Fibroblast of skin of left quadriceps (primary cell): Measurements from ENCODE around the gene INPPL1.
"Not testable (repeated sequence)": the region's sequence is repeated elsewhere in the genome, so short reads cannot be mapped to it uniquely, and the experiment has no call there.

ENCODE experiments used
- DNase-seq, 2 experiments: peaks; one replicate each; pipeline ENCODE4 v3.0.0-alpha.2; 2013; ENCODE audit warnings: low read depth in 2 of 2

Gene INPPL1

GRCh38 chr11:72244361-72245262, 20.0 kb downstream of the INPPL1 start:
- DNase-seq = no peak

DNA sequence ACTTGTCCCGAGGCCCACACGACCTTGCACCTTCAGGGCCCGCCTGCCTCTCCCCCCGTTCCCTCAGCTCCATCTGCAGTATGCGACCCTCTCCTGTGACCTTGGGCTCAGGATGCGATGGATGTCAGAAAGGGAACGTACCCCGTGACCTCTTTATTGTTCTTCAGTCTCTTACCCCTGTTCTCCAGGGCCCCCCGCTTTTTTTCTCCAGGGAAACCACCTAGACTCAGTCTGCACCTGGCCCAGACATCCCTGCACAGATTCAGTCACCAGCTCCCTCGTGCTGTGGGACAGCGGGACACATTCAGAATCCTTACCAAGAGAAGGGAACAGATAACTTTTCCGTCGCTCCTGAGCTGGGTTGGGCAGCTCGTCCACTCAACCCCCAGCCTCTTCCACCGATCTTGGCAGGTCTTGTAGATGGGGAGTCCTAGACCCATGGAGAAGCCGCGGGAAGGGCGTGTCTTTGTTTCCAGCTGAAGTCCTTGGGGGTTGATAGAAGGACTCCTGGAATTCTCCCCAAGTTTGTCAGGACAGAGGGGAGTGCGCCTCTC, 20.8 kb downstream of the INPPL1 start:
- DNase-seq = no peak

DNA sequence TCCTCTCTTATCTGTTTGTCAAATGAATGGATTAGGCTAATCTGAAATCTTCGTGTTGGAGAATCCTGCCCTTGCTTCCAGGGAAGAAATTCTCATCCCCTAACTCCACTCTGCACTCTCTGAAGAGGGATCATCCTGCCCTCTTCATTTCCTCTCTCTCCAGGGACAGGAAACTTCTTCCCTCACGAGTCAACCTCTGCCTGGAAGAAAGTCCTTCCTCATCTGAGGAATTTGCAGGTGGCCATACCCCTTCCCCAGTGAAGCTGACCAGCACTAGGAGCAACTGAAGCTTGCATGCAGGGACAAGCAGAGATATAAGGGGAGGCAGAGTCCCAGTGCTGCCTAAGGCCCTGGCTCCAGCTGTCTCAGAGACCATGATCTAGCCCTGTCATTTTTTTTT, 23.0 kb downstream of the INPPL1 start:
- no peak for DNase-seq

DNA sequence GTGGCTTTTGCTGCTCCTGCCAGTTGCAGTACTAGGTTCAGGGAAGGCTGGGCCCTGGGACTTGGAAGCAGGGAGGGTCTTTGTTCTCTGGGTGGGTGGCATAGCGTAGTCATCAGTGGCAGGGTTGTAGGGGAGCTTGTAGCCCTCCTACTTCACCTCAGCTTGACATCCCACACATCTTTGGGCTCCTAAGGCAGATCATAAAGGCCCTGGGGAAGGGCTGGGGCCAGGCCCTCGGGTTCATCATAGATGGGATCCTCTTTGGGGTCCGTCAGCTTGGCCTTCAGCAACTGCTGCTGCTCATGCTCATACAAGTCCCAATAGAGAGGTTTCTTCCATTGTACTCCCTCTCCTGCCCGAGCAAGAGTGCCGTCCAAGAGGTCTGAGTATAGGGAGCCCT, 25.4 kb downstream of the INPPL1 start:
- DNase-seq = no peak

DNA sequence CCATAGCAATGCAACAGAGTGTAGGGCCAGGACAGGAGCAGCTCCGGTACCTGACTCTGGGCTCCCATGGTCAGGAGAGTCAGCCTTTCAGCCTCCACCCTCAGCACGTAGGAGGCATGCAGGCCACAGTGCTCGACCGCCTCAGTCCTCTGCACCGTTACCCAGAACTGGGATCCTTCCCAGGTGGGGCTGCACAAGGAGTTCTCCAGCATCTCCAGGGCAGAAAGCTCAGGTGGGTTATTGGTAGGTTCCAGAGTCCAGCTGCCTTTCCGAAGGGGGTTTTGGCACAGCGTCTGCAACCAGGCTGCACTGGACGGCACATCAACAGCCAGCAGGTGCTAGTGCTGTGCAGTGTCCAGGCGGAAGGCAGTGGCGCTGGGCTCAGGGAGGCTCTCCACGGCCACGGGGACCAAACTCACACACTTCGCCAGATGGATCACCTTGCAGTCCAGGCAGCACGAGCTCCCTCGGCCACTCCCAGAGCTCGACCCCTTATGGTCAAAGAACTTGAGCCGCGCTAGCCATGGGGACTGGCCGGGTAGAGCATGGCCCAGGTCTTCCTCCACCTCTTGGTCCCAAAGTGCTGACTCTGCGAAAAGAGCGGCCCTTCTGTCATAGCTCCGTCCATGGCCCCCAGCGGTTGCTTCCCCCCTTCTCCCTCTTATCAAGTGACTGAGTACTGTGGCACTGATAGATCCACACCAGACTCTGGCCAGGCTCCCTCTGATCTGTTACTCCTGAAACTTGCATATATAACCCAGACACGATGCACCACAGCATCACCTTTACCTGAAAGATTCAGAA, 26.3 kb downstream of the INPPL1 start:
- DNase-seq = no peak

GRCh38 chr11:72251614-72252013, 27.0 kb downstream of the INPPL1 start:
- no peak for DNase-seq

DNA sequence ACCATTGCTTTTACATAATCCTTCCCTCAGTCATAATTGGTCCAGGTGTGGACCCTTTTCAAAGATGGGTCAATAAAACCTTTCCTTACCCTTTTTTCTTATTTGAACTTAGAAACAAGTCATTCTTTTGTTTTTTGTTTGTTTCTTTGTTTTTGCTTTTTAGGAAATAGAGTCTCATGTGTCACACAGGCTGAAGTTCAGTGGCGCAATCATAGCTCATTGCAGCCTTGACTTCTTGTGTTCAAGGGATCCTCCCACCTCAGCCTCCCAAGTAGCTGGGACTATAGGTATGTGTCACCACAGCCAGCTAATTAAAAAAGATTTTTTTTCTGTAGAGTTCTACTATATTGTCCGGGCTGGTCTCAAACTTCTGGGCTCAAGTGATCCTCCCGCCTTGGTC, 28.8 kb downstream of the INPPL1 start:
- DNase-seq = no peak

GRCh38 chr11:72254299-72254993, 29.9 kb downstream of the INPPL1 start:
- DNase-seq = no peak

GRCh38 chr11:72257570-72257969, 33.0 kb downstream of the INPPL1 start:
- no peak for DNase-seq

- DNase-seq = no peak
Measured at GRCh38 chr11:72259490-72259889, 34.9 kb downstream of the INPPL1 start.

DNA sequence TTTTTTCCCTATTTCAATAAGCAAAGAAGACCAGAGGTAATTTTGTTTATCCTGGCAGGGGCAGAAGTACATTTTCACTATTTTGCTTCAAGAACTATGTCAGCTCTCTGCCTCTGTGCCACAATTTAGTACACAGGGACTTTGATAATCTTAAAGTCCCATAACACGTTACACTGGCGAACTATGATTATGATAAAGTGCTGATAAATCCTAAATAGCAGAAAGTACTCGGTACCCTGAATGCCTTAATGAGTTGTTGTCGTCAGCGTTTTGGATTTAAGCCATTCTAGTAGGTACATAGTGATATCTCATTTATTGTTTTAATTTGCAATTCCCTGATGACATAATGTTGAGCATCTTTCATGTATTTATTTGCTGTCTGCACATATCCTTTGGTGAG, 36.0 kb downstream of the INPPL1 start:
- DNase-seq = no peak

DNA sequence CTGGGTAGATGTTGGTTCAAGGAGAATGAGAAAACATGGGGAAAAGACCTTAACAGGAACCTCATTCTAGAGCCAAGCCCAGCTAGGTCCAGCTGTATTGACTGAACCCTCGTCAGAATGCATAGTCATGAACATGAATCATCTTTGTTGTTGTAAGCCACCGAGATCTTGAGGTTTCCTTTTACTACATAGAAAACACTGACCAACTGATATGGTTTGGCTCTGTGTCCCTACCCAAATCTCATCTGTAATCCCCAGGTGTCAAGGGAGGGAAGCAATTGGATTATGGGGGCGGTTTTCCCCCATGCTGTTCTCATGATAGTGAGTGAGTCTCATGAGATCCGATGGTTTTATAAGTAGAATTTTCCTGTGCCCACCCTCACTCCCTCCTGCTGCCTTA, 38.8 kb downstream of the INPPL1 start:
- no peak for DNase-seq

DNA sequence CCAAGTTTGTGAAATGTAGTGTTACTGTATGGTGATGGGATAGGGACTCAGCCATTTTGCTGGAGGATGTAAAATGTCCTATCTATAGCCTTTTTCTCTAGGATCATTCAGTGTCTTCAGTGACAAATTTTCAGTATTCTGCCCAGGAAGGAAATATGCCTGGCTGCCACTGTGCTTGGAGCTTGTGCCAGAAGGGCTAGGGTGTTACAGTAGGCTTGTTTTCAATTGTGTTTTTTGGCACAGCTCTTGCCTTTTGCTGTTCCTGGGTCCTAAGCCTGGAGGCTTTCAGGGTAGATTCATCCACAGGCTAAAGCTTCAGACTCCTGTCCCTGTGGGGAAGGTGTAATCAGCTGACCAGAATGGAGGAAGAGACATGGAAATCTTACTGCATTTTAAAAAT, 41.4 kb downstream of the INPPL1 start:
- DNase-seq = no peak

DNA sequence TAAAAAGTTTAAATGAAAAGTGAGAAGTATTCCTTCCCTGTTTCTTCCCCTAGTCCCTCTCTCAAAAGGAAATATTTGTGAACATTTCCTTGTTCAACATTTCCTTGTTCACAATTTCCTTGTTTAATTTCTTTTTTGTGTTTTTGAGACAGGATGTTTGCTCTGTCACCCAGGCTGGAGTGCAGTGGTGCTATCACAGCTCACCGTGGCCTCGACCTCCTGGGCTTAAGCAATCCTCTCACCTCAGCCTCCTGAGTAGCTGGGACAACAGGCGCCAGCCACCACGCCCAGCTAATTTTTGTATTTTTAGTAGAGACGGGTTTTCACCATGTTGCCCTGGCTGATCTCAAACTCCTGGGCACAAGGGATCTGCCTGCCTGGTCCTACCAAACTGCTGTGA, 42.4 kb downstream of the INPPL1 start:
- DNase-seq = not testable (repeated sequence)

- DNase-seq = no peak
Measured at GRCh38 chr11:72267956-72268617, 43.5 kb downstream of the INPPL1 start.

GRCh38 chr11:72271980-72272379, 47.4 kb downstream of the INPPL1 start:
- DNase-seq = no peak

GRCh38 chr11:72274435-72274834, 49.9 kb downstream of the INPPL1 start:
- DNase-seq = no peak

DNA sequence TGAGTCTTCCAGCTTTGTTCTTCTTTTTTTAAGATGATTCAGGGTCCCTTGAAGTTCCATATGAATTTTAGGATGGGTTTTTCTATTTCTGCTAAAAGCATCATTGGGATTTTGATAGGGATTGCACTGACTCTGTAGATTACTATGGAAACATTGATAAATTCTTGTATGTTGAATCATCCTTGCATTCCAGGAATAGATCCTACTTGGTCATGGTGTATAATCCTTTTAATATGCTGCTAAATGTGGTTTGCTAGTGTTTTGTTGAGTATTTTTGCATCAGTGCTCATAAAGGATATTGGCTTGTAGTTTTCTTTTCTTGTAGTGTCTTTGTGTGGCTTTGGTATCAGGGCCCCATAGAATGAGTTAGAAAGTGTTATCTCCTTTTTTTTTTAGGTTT, 54.3 kb downstream of the INPPL1 start:
- peak; percentile 37 to 44 for DNase-seq

DNA sequence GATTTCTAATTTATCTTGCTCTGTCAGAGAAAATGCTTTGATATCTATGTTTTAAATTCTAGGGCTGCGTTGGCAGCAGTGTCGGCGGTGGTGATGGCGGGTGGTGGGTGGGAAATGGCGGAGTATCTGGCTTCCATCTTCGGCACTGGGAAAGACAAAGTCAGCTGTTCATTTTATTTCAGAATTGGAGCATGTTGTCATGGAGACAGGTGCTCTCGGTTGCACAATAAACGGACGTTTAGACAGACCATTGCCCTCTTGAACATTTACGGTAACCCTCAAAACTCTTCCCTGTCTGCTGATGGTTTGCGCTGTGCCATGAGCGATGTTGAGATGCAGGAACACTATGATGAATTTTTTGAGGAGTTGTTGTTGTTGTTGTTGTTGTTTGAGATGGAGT, 55.5 kb downstream of the INPPL1 start:
- no peak for DNase-seq

GRCh38 chr11:72280726-72281315, 56.3 kb downstream of the INPPL1 start:
- DNase-seq = no peak

DNA sequence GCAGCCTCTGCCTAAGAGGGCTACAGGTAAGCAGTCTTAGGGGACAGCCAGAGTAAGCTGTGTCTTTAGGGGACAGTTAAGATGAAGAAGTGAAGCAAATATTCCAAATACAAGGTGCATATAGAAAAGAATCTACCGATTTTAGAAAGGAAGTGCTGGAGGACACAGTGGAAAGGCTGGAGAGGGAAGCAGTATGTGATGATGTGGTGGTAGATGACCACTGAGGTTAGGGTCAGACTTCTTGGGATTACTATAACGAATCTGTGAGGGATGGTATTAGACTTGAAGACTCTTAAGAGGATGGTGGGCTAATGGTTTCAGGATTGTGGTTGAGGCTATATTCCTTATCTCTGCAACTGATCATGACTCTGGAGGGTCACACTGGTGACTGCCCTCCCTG, 59.4 kb downstream of the INPPL1 start:
- no peak for DNase-seq
